ENCODE data around the gene RBPJ.
A peak's percentile ranks its signal among the peaks of the same experiment; 100 is the strongest.

RBPJ gene

DNA sequence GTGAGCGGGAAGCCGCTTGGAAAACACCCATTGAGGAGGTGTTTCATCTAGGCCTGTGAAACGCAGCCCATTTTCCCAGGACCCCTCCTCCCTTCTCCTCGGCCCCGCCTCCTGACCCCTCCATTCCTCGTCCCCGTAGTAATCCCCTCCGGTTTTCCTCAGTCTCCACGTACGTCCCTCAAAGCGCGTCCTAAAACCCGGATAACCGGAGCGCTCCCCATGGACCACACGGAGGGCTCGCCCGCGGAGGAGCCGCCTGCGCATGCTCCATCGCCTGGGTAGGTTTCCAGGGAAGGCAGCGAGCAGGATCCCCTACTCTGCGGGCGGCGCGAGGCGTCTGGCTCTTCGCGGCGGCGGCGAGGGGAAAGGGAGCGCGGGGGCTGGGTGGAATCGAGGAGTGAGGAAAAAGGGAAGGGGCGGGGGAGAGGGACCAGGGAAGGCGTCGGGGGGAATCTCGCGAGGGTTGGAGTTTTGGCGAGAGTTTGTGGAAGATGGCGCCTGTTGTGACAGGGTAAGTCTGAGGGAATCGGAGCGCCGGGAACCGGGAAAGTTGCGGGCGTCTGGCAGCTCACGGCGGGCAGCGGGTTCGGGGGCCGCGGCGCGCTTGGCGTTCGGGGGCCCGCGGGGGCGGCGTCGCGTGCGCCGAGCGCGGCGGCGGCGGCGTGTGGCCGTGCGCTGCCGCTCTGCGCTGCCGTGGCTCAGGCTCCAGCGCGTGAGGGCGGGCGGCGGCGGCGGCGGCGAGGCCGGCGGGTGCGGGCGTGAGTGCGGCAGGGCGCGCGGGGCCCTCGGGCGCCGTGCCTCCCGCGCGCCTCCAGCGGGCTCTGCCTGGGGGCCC, at the start of gene RBPJ:
TSS of gene RBPJ (plus strand) at position 477 of the 835 bp plus-strand sequence. CDS start at position 492, 15 bp downstream.
- no peaks in the 10 kb centered on the region for H3K27me3 ChIP-seq
- intact Hi-C loops (cut with DNase I; ENCODE audit: low total_unique reads) = loop anchor here (5.0 kb wide), 1 partner anchor 408 kb away; the partner anchor contains the start of gene SMIM20
- peaks cover 0 to 36% (median 30%) of the 10 kb centered on the region in 4 donors for H3K4me1 ChIP-seq

DNA sequence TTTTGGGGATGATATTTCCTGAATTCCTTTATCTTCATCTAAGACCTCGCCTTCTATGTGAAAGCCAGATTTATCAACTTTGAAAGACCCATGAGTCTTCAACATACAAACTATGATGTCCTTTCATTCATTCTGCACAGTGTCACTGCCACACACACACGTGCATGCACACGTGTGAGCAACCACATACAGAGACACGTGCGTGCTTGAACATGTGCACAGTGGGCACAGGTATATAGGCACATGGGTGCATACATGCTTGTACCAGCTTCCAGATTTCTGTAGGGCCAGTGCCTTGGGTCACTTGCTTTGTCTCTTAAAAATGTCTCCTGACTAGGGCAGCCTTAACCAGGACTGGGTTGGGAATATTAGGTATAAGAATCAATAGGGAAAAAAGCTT, 49.1 kb upstream of the RBPJ start:
- H3K27ac ChIP-seq = no peak overlapping the region
- no peaks in the 10 kb centered on the region for H3K9me3 ChIP-seq
- TF ChIP-seq, protein P1, sequence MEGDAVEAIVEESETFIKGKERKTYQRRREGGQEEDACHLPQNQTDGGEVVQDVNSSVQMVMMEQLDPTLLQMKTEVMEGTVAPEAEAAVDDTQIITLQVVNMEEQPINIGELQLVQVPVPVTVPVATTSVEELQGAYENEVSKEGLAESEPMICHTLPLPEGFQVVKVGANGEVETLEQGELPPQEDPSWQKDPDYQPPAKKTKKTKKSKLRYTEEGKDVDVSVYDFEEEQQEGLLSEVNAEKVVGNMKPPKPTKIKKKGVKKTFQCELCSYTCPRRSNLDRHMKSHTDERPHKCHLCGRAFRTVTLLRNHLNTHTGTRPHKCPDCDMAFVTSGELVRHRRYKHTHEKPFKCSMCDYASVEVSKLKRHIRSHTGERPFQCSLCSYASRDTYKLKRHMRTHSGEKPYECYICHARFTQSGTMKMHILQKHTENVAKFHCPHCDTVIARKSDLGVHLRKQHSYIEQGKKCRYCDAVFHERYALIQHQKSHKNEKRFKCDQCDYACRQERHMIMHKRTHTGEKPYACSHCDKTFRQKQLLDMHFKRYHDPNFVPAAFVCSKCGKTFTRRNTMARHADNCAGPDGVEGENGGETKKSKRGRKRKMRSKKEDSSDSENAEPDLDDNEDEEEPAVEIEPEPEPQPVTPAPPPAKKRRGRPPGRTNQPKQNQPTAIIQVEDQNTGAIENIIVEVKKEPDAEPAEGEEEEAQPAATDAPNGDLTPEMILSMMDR (IDR thresholded peaks at IDR 0.05) = no peak
- H3K4me3 ChIP-seq = no peak overlapping the region
- no peaks in the 10 kb centered on the region for H3K36me3 ChIP-seq
- H3K27me3 ChIP-seq = no peaks in the 10 kb centered on the region
- no peak for DNase-seq
- peaks cover 0 to 17% (median 5%) of the 10 kb centered on the region in 4 donors for H3K4me1 ChIP-seq
- intact Hi-C loops (cut with DNase I; ENCODE audit: low total_unique reads) = no loop called here

More for the DNA sequence above, at the start of gene RBPJ:
- Histone ChIP-seq H3K4me3 (peak within 1 kb of the TSS; percentile 65 to 73), H3K9me3 (peaks cover 0 to 4% (median 2%) of the 10 kb centered on the region in 3 donors), H3K27ac (peak within 1 kb of the TSS; percentile 93 to 97), H3K36me3 (no peaks in the 10 kb centered on the region)
- TF ChIP-seq, protein P1 (IDR thresholded peaks at IDR 0.05) = no peak
- peak; percentile 87 to 95 for DNase-seq

DNA sequence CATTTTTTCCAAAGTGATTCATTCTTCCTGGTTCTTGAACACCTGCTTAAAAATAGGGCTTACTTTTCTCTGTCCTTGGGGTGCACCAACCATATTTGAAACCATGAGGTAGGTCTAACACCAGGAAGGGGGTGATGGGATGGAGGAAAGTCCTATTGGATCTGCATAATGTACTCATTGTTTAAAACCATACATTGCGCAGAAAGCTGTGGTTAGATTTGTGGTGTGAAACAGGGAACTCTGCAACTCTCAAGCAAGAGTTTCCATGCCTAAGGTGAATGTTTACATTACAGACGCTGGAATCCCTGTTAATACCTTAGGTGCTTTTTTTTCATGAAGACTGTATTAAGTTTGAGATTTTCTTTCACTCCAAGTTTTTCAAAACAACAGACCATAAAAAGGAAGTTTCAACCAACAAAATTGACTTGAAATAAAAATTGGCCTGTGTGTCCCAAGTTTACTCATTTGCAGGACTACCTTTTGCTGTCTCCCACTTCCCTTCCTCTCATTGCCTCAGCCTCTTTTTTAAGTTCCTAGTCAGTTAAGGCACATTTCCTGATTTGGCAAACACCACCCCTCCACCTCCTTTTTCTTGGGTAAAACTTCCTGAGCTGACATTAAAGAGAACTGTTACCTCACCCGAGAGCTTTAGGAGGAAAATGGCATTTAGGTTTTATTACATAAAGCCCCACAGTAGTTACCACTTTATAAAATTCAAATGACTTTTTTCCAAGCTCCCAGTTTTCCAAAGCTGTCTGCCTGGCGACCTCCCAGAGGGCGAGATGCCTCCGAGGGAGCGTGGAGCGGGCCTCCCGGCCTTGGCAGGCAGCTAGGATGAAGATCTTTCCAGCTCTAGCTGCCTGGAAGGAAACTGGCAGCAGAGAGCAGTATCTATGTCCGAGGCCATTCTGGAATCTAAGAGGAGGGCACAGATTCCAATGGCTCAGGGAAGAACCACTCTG, 47.9 kb upstream of the RBPJ start:
- intact Hi-C loops (cut with DNase I; ENCODE audit: low total_unique reads) = no loop called here
- no peak for DNase-seq
- no peaks in the 10 kb centered on the region for H3K9me3 ChIP-seq
- H3K27ac ChIP-seq = no peak overlapping the region
- no peaks in the 10 kb centered on the region for H3K27me3 ChIP-seq
- H3K36me3 ChIP-seq = no peaks in the 10 kb centered on the region
- H3K4me3 ChIP-seq = no peak overlapping the region
- H3K4me1 ChIP-seq = peaks cover 0 to 6% (median 0%) of the 10 kb centered on the region in 4 donors
- TF ChIP-seq, protein P1 (IDR thresholded peaks at IDR 0.05) = no peak

DNA sequence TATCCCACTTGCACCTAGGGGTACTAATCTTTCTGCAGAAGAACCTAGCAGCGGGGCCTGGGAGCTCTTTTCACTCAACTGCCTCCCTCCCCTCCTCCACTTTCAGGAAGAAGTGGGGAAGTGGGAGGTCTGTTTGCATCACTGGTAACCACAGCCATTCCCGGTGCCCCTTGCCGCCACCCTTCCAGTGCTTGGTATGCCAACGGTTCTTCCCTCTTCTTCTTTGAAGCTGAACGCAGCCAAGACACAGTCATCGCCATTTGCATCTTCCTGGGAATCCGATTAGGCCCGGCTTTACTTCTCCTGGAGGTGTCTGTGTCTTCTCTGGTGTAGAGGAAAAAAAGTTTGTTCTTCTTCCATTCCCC, 47.2 kb upstream of the RBPJ start:
- H3K36me3 ChIP-seq = no peaks in the 10 kb centered on the region
- no peak overlapping the region for H3K27ac ChIP-seq
- peak; percentile 40 to 71 for DNase-seq
- intact Hi-C loops (cut with DNase I; ENCODE audit: low total_unique reads) = no loop called here
- peaks cover 0 to 6% (median 0%) of the 10 kb centered on the region in 4 donors for H3K4me1 ChIP-seq
- H3K9me3 ChIP-seq = no peaks in the 10 kb centered on the region
- H3K27me3 ChIP-seq = no peaks in the 10 kb centered on the region
- H3K4me3 ChIP-seq = no peak overlapping the region
- TF ChIP-seq, protein P1 (IDR thresholded peaks at IDR 0.05) = no peak

DNA sequence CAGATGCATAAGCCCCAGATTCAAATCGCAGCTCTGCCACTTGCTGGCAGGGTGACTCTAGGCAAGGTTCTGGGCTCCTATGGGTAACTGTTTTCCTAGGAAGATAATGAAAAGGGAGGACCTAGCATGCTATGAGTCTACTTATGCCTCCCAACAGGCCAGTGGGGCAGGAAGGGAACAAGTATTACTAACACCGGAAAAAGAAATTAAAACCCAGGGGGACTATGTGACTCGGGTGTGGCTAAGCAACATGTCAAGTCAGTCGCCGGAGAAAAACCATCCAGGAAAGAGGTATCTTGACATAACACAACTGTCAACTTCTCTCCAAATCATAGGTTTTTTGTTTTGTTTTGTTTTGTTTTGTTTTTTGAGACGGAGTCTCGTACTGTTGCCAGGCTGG, 45.5 kb upstream of the RBPJ start:
- H3K9me3 ChIP-seq = no peaks in the 10 kb centered on the region
- H3K4me3 ChIP-seq = no peak overlapping the region
- TF ChIP-seq, protein P1 (IDR thresholded peaks at IDR 0.05) = no peak
- H3K4me1 ChIP-seq = peaks cover 0 to 6% (median 0%) of the 10 kb centered on the region in 4 donors
- no peak overlapping the region for H3K27ac ChIP-seq
- intact Hi-C loops (cut with DNase I; ENCODE audit: low total_unique reads) = no loop called here
- H3K27me3 ChIP-seq = no peaks in the 10 kb centered on the region
- no peaks in the 10 kb centered on the region for H3K36me3 ChIP-seq
- no peak for DNase-seq

All from tibial artery (tissue), 4 donors.